Stimulated activated effector memory CD8-positive, alpha-beta T cell treated with anti-CD3 and anti-CD28 coated beads, Interleukin-12 subunit alpha, Interleukin-12 subunit beta, amount 100 ng/mL, for 72 hours (primary cell): Measurements from ENCODE around the gene GFOD2.

Experiments used
- ATAC-seq: fragments of 150-1000 bp; cut with Tn5 transposase; 2 replicates; pipeline ENCODE4 v1.10.0; 2021
- DNase-seq, 2 donors: peaks; one replicate each; pipeline ENCODE4 v3.0.0; 2021 to 2022; ENCODE audit warnings: low spot score in 2 of 2
- H3K27ac Mint-ChIP-seq: one replicate; pipeline ENCODE4 v1.8.0; 2022; ENCODE audit warnings: mild to moderate bottlenecking, mixed read lengths
- H3K36me3 Mint-ChIP-seq: one replicate; pipeline ENCODE4 v1.8.0; 2022; ENCODE audit warnings: mild to moderate bottlenecking, mixed read lengths
- H3K4me1 Mint-ChIP-seq: one replicate; pipeline ENCODE4 v1.8.0; 2022; ENCODE audit warnings: mixed read lengths
- H3K4me3 Mint-ChIP-seq: one replicate; pipeline ENCODE4 v1.8.0; 2022; ENCODE audit warnings: mild to moderate bottlenecking, mixed read lengths
- H3K9me3 Mint-ChIP-seq: one replicate; pipeline ENCODE4 v1.8.0; 2022; ENCODE audit warnings: mixed read lengths

Gene GFOD2

DNA sequence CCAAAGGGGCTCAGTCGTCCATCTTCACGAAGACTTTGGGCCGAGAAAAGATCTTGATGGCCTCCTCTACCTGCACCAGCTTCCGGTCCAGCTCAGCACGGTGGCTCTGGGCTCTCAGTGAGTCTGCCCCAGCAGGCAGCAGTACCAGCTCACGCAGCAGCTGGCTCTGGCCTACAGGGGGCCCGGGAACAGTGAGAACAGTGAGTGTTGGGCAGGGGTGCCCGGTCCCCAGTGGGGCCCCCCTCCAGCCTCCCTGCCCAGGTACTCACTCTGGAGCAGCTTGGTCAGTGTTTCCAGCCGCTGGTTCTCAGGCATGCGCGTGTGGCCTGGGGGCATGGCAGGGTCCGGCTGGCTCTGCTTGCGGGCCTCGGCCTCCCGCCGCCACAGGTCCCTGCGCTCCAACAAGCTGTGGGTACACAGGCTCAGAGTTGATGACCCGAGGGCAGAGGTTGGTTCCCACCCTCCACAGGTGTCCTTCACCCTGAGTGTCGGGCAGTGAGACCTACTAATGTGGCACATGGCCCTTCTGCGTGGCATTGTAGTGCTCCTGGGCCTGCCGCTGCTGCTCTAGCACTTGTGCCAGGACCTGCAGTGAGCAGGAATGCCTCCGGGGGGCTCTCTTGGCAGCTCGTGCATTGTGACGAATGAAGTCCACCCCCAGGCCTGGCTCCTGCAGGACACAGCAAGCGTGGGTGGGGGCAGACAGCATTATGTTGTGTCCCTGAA, 55.8 kb downstream of the GFOD2 start:
- Mint-ChIP-seq H3K9me3 (no peaks in the 10 kb centered on the region), H3K4me3 (no peak overlapping the region), H3K36me3 (peaks cover 24% of the 10 kb centered on the region), H3K4me1 (peaks cover 42% of the 10 kb centered on the region), H3K27ac (no peak overlapping the region)
- DNase-seq (peak in 1 of 2 donors; percentile 72), ATAC-seq (no peak)

- no peak overlapping the region for H3K27ac Mint-ChIP-seq
- ATAC-seq (no peak), DNase-seq (no peak)
- H3K9me3 Mint-ChIP-seq, result no peaks in the 10 kb centered on the region
- H3K4me1 Mint-ChIP-seq, result peaks cover 47% of the 10 kb centered on the region
- no peak overlapping the region for H3K4me3 Mint-ChIP-seq
- H3K36me3 Mint-ChIP-seq, result peaks cover 31% of the 10 kb centered on the region
Measured at GRCh38 chr16:67662653-67663010, 56.5 kb downstream of the GFOD2 start.

DNA sequence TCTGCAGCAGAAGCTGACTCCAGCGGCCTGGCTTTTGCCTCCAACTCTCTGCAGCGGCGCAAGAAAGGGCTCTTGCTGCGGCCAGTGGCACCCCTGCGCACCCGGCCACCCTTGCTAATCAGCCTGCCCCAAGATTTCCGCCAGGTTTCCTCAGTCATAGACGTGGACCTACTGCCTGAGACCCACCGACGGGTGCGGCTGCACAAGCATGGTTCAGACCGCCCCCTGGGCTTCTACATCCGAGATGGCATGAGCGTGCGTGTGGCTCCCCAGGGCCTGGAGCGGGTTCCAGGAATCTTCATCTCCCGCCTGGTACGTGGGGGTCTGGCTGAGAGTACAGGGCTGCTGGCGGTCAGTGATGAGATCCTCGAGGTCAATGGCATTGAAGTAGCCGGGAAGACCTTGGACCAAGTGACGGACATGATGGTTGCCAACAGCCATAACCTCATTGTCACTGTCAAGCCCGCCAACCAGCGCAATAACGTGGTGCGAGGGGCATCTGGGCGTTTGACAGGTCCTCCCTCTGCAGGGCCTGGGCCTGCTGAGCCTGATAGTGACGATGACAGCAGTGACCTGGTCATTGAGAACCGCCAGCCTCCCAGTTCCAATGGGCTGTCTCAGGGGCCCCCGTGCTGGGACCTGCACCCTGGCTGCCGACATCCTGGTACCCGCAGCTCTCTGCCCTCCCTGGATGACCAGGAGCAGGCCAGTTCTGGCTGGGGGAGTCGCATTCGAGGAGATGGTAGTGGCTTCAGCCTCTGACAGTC, 57.0 kb downstream of the GFOD2 start:
- H3K9me3 Mint-ChIP-seq, result no peaks in the 10 kb centered on the region
- H3K4me3 Mint-ChIP-seq, result peak overlapping the region; percentile 90
- DNase-seq, result no peak
- H3K4me1 Mint-ChIP-seq, result peaks cover 45% of the 10 kb centered on the region
- no peak overlapping the region for H3K27ac Mint-ChIP-seq
- H3K36me3 Mint-ChIP-seq, result peaks cover 36% of the 10 kb centered on the region
- ATAC-seq, result no peak

- peaks cover 42% of the 10 kb centered on the region for H3K36me3 Mint-ChIP-seq
- DNase-seq (no peak), ATAC-seq (no peak)
- H3K27ac Mint-ChIP-seq, result peak overlapping the region; percentile 89
- peak overlapping the region; percentile 90 for H3K4me3 Mint-ChIP-seq
- no peaks in the 10 kb centered on the region for H3K9me3 Mint-ChIP-seq
- peaks cover 43% of the 10 kb centered on the region for H3K4me1 Mint-ChIP-seq
Measured at GRCh38 chr16:67661101-67661761, 57.9 kb downstream of the GFOD2 start.

DNA sequence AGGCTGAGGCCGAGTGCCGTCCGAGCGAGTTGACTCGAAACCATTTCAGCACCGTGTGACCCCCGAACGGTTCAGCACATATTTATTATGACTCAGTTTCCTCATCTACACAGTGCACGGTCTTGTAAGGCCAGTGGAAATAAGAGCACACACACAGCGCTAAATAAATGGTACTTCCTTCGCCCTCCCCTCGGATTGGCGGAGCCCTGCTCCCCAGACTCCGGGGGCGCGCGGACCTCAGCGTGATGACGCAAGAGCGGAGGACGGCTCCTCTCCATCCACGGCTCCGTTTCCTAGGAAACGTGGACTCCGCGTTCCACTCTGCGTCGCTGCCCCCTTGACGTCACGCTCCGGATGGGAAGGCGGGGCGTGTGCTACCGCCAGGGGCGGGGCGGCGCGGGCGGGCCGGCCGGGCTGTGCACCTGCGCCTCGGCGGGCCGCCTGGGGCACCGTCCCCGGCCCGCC, 58.5 kb downstream of the GFOD2 start, which contains the start of gene PARD6A:
TSS of gene PARD6A (plus strand) at position 397 of the 465 bp plus-strand sequence. CDS start 79 bp downstream, outside the sequence.
- peak; percentile 90 for ATAC-seq
- H3K4me3 Mint-ChIP-seq, result peak within 1 kb of the TSS; percentile 90
- H3K36me3 Mint-ChIP-seq, result peaks cover 48% of the 10 kb centered on the region
- peak; percentile 84 to 95 for DNase-seq
- peaks cover 46% of the 10 kb centered on the region for H3K4me1 Mint-ChIP-seq
- H3K9me3 Mint-ChIP-seq, result no peaks in the 10 kb centered on the region
- H3K27ac Mint-ChIP-seq, result peak within 1 kb of the TSS; percentile 89

- Mint-ChIP-seq H3K36me3 (peaks cover 55% of the 10 kb centered on the region), H3K4me3 (peak within 1 kb of the TSS; percentile 90), H3K4me1 (peaks cover 49% of the 10 kb centered on the region), H3K9me3 (no peaks in the 10 kb centered on the region), H3K27ac (peak within 1 kb of the TSS; percentile 89)
- peak; percentile 96 to 98 for DNase-seq
- peak; percentile 71 for ATAC-seq
Measured at GRCh38 chr16:67659675-67660563, 59.2 kb downstream of the GFOD2 start, which contains the start of gene ACD. TSS of gene ACD (minus strand) at chr16:67660260. CDS start at chr16:67660220, 40 bp downstream.

DNA sequence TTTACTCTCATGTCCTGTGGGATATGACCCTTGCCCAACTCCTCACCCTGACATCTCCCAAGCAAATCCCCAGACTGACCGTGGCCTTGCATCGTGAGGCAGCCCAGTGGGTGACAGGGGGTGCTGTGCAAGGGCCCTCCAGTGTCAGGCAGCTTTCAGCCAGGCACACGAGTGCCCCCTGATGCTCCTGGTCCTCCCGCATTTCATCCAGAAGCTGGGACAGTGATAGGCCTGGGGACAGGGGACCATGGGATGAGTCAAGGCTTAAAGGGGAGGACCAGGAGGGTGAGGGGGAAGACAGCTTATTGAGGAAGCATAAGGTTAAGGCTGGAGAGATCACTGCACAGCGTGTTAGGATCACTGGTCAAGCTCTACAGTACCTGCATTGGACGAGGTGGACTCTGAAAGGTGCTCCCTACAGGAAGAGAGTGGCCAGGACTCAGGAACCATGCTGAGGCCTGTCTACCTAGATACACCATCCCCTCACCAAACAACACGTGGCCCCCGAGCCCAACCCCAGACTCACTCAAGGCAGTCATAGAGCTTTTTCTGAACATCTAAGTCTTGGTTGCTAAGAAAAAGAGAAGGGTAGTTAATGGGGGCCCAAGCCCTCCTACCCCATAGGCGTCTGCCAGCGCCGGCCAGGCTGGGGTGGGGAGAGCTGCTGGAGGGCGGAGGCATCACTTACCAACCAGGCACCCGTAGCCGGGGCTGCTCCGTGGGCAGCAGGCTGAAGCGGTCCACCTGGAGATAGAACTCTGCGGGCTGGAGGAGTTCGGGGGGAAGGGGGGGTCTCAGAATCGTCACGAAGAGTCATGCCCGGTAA, 60.1 kb downstream of the GFOD2 start:
- H3K9me3 Mint-ChIP-seq, result no peaks in the 10 kb centered on the region
- H3K36me3 Mint-ChIP-seq, result peaks cover 61% of the 10 kb centered on the region
- peak in 1 of 2 donors; percentile 55 for DNase-seq
- H3K4me3 Mint-ChIP-seq, result peak overlapping the region; percentile 90
- no peak for ATAC-seq
- peaks cover 40% of the 10 kb centered on the region for H3K4me1 Mint-ChIP-seq
- H3K27ac Mint-ChIP-seq, result peak overlapping the region; percentile 89

GRCh38 chr16:67657751-67658518, 61.2 kb downstream of the GFOD2 start:
- H3K4me1 Mint-ChIP-seq, result peaks cover 38% of the 10 kb centered on the region
- no peak for DNase-seq
- no peak overlapping the region for H3K27ac Mint-ChIP-seq
- no peak for ATAC-seq
- peaks cover 67% of the 10 kb centered on the region for H3K36me3 Mint-ChIP-seq
- H3K4me3 Mint-ChIP-seq, result peak overlapping the region; percentile 90
- H3K9me3 Mint-ChIP-seq, result no peaks in the 10 kb centered on the region

DNA sequence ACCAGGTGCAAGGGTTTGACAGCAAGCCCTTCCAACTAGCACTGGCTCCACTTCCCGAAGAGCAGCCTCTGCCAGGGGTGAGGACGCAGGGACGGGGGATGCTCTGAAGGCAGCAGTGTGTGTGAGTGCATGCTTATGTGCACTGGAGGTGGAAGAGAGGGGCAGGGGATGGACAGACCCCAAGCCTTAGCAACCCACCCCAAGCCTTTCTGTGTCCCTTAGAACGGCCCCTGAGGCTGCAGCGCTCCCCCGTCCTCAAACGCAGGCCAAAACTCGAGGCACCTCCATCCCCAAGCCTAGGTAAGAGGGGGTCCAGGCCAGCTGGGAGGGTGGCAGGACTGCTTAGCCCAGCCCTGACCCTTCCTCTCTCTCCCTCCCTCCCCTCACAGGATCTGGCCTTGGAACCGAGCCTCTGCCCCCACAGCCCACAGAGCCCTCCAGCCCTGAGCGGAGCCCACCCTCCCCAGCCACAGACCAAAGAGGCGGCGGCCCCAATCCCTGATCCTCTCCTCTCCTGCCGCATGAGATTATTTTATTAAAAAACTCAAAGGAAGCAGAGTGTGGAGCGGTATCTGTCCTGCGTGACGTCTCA, 62.0 kb downstream of the GFOD2 start:
- Mint-ChIP-seq H3K36me3 (peaks cover 72% of the 10 kb centered on the region), H3K4me1 (peaks cover 38% of the 10 kb centered on the region), H3K27ac (peak overlapping the region; percentile 17), H3K9me3 (no peaks in the 10 kb centered on the region), H3K4me3 (peak overlapping the region; percentile 90)
- DNase-seq, result peak in 1 of 2 donors; percentile 47
- no peak for ATAC-seq

DNA sequence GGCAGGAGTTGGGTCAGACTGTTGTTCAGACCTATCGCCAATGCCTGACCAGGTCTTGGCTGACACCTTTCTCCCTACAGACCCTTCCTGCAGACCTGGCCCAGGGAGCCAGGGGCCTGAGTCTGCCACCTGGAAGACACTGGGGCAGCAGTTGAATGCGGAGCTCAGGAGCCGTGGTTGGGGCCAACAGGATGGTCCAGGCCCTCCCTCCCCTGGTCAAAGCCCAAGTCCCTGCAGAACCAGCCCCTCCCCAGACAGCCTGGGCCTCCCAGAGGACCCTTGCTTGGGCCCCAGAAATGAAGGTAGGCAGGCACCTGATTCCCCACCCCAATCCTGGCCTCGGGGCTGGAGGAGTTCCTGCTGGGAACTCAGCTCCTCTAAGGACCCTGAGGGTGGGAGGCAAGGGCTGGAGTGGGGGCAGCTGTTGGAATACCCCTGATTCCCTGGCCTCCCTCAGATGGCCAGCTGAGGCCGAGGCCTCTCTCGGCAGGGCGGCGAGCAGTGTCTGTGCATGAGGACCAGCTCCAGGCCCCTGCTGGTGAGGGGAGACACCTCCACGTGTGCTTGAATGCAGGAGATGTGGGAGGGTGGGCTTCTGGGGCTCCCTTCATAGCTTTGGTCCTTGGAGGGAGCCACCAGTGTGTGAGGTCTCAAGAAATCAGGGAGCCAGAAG, 62.6 kb downstream of the GFOD2 start:
- peak overlapping the region; percentile 17 for H3K27ac Mint-ChIP-seq
- no peak for DNase-seq

GRCh38 chr16:67655363-67655762, 63.8 kb downstream of the GFOD2 start:
- DNase-seq (no peak), ATAC-seq (no peak)
- Mint-ChIP-seq H3K27ac (peak overlapping the region; percentile 33), H3K9me3 (no peaks in the 10 kb centered on the region), H3K4me3 (no peak overlapping the region), H3K4me1 (peaks cover 33% of the 10 kb centered on the region), H3K36me3 (peaks cover 78% of the 10 kb centered on the region)

More for the DNA sequence above, 62.6 kb downstream of the GFOD2 start:
- Mint-ChIP-seq H3K4me3 (no peak overlapping the region), H3K4me1 (peaks cover 34% of the 10 kb centered on the region), H3K9me3 (no peaks in the 10 kb centered on the region), H3K36me3 (peaks cover 78% of the 10 kb centered on the region)
- no peak for ATAC-seq

- Mint-ChIP-seq H3K4me3 (no peak overlapping the region), H3K4me1 (peaks cover 32% of the 10 kb centered on the region), H3K9me3 (no peaks in the 10 kb centered on the region), H3K36me3 (peaks cover 83% of the 10 kb centered on the region), H3K27ac (no peak overlapping the region)
- ATAC-seq (no peak), DNase-seq (no peak)
Measured at GRCh38 chr16:67654403-67654911, 64.7 kb downstream of the GFOD2 start.
